CD14-positive monocyte (primary cell): Measurements from ENCODE around the gene SPHKAP. TPM values are rescaled to one million over a fixed set of nuclear protein-coding genes. Genes with fewer than 3 reads are reported as not detected.
A peak's percentile ranks its signal among the peaks of the same experiment; 100 is the strongest.

Source experiments
- DNase-seq, 3 donors: peaks; one replicate each; pipeline ENCODE4 v3.0.0-alpha.2; 2011 to 2022
- H2AFZ ChIP-seq: 2 replicates; pipeline ENCODE4 v1.6.0; 2012; ENCODE audit warnings: mild to moderate bottlenecking, low read depth, low read length, inconsistent platforms; ENCODE audit not compliant: insufficient read depth, poor library complexity, severe bottlenecking
- H3K27ac ChIP-seq, 2 donors: 1 replicate in 1 of 2; 2 replicates in 1 of 2; pipeline ENCODE4 v1.5.1; 2012 to 2013; ENCODE audit warnings: low read length in 2 of 2, control low read depth in 1 of 2, inconsistent platforms in 1 of 2, low read depth in 1 of 2, mild to moderate bottlenecking in 1 of 2
- H3K27me3 ChIP-seq, 2 donors: one replicate each; pipeline versions ENCODE4 v1.6.0 to v1.6.1; 2011 to 2013; ENCODE audit warnings: low read length in 2 of 2; ENCODE audit not compliant: control insufficient read depth in 2 of 2, insufficient read depth in 2 of 2
- H3K36me3 ChIP-seq, 2 donors: replicated peaks in 1 of 2; 1 replicate in 1 of 2; 2 replicates in 1 of 2; pipeline versions ENCODE4 v1.5.1 to v1.6.1; 2012 to 2013; ENCODE audit warnings: low read length in 2 of 2, control low read depth in 1 of 2, inconsistent platforms in 1 of 2, mild to moderate bottlenecking in 1 of 2; ENCODE audit not compliant: insufficient read depth in 2 of 2, control insufficient read depth in 1 of 2
- H3K4me1 ChIP-seq, 2 donors: 1 replicate in 1 of 2; 2 replicates in 1 of 2; pipeline versions ENCODE4 v1.5.1 to v1.6.1; 2012 to 2013; ENCODE audit warnings: low read length in 2 of 2, control low read depth in 1 of 2, inconsistent platforms in 1 of 2, mild to moderate bottlenecking in 1 of 2, moderate library complexity in 1 of 2; ENCODE audit not compliant: insufficient read depth in 2 of 2, control insufficient read depth in 1 of 2
- H3K4me2 ChIP-seq: replicated peaks from 2 replicates; pipeline ENCODE3; 2012; ENCODE audit warnings: low read length, moderate library complexity, mild to moderate bottlenecking; ENCODE audit not compliant: poor library complexity, severe bottlenecking; ENCODE audit errors: extremely low read depth
- H3K4me3 ChIP-seq, 3 experiments: fragments of 200-600 bp in 1 of 3; sonication (generic) in 1 of 3; replicated peaks in 1 of 3; 1 replicate in 2 of 3; 2 replicates in 1 of 3; pipeline ENCODE4 v1.5.1; 2011 to 2013; ENCODE audit warnings: low read length in 3 of 3, mild to moderate bottlenecking in 3 of 3, control low read depth in 2 of 3, low read depth in 2 of 3, inconsistent platforms in 1 of 3, moderate library complexity in 1 of 3
- H3K79me2 ChIP-seq: 2 replicates; pipeline ENCODE4 v1.6.0; 2012; ENCODE audit warnings: mild to moderate bottlenecking, control low read depth, inconsistent platforms, low read length, moderate library complexity; ENCODE audit not compliant: insufficient read depth
- H3K9ac ChIP-seq: 2 replicates; pipeline ENCODE4 v1.6.0; 2017; ENCODE audit warnings: low read length, mild to moderate bottlenecking; ENCODE audit not compliant: insufficient read depth, poor library complexity, severe bottlenecking
- H3K9me3 ChIP-seq, 2 donors: replicated peaks in 1 of 2; 1 replicate in 1 of 2; 2 replicates in 1 of 2; pipeline versions ENCODE4 v1.5.1 to v1.6.1; 2012 to 2013; ENCODE audit warnings: low read length in 2 of 2, control low read depth in 1 of 2; ENCODE audit not compliant: control insufficient read depth in 1 of 2, insufficient read depth in 1 of 2
- H4K20me1 ChIP-seq: 2 replicates; pipeline ENCODE4 v1.6.0; 2012; ENCODE audit warnings: mild to moderate bottlenecking, low read length, control low read depth, moderate library complexity; ENCODE audit not compliant: insufficient read depth
- H3K27ac Mint-ChIP-seq, 7 donors: one replicate each; pipeline ENCODE4 v1.8.0; 2020; ENCODE audit warnings: mild to moderate bottlenecking in 7 of 7, mixed read lengths in 7 of 7, moderate library complexity in 6 of 7, inconsistent platforms in 2 of 7
- H3K27me3 Mint-ChIP-seq, 3 donors: one replicate each; pipeline ENCODE4 v1.8.0; 2021 to 2022; ENCODE audit warnings: low read depth in 3 of 3, mild to moderate bottlenecking in 3 of 3, mixed read lengths in 3 of 3, moderate library complexity in 3 of 3, inconsistent platforms in 1 of 3
- H3K36me3 Mint-ChIP-seq, 2 donors: one replicate each; pipeline ENCODE4 v1.8.0; 2020; ENCODE audit warnings: mixed read lengths in 2 of 2, inconsistent platforms in 1 of 2, mild to moderate bottlenecking in 1 of 2
- H3K4me1 Mint-ChIP-seq: one replicate; pipeline ENCODE4 v1.8.0; 2020; ENCODE audit warnings: mild to moderate bottlenecking, mixed read lengths
- H3K4me3 Mint-ChIP-seq, 2 donors: one replicate each; pipeline ENCODE4 v1.8.0; 2020; ENCODE audit warnings: mild to moderate bottlenecking in 2 of 2, mixed read lengths in 2 of 2, moderate library complexity in 1 of 2
- H3K9me3 Mint-ChIP-seq, 7 donors: one replicate each; pipeline ENCODE4 v1.8.0; 2020 to 2022; ENCODE audit warnings: mixed read lengths in 7 of 7, mild to moderate bottlenecking in 6 of 7, moderate library complexity in 6 of 7, inconsistent platforms in 2 of 7
- CTCF ChIP-seq: fragments of 200-600 bp; IDR thresholded peaks from one replicate; pipeline ENCODE4 v1.8.0; 2022; ENCODE audit warnings: antibody characterized with exemption, mild to moderate bottlenecking
- WGBS: methylation state at CpG from one replicate; pipeline ENCODE4 v1.1.5; 2013; ENCODE audit warnings: missing lambda C conversion rate; ENCODE audit not compliant: insufficient coverage; 5-methylcytosine and 5-hydroxymethylcytosine counted together
- intact Hi-C, 2 donors: fragments of 100-400 bp; cut with micrococcal nuclease; formaldehyde crosslinking; loops; one replicate each; pipeline versions ENCODE4 v1.15.0 to v1.15.1; 2023
- polyA plus RNA-seq, 3 donors: library from polyadenylated mRNA; depleted of rRNA in 1 of 3; unstranded in 2 of 3; stranded (reverse) in 1 of 3; fragments of 300-500 nt in 2 of 3; fragments of >200 nt in 1 of 3; fragmentation: Illumina TruSeq in 2 of 3; gene quantifications; 1 replicate in 2 of 3; 2 replicates in 1 of 3; pipeline ENCODE4 v1.2.3, GENCODE V29; 2012 to 2021

SPHKAP gene
- polyA plus RNA-seq, 3 donors, result not detected

DNA sequence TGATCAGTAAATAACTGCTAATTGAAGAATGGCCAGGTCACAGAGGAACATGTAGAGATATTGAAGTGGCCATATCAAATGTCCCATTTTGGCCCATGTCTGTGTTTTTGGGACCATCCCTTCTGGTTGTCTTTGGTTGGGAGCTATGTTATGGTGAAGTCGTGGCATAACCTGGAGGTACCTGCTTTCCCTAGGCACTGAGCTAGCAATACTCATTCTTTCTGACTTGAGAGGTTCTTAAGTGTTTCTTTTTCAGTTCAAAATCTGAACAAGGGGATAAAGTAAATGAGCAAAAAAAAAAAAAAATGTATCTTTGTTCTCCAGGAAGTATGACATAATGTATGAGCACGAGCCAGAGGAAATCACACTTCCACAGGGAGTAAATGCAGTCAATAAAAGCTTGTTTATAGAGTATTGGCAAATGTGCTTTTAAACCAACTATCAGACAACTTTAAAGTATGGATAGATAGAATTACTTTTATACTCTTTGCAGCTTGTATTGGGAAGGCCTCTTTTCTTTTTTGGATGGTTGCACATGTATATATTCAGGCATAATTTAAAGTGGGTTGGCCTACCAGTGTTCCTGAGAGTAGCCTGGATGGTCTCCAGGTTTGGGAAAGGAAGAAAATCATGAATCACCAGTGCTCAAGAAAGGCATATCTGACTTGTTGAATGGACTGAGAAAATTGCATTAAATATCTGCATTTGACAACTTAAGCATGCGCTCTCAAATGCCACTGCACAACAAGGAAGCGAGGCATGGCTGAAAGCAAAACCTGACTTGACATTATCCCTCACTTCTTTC lies 125.0 kb downstream of the SPHKAP start:
- no CpG with 5 or more reads among the region's 4 CpGs for WGBS
- peaks cover 0 to 5% (median 0%) of the 10 kb centered on the region in 7 donors for H3K9me3 Mint-ChIP-seq
- Histone ChIP-seq H3K4me1 (no peaks in the 10 kb centered on the region), H3K9me3 (no peaks in the 10 kb centered on the region), H3K4me2 (no peak overlapping the region), H3K27me3 (no peaks in the 10 kb centered on the region), H2AFZ (no peak overlapping the region), H3K27ac (no peak overlapping the region), H3K36me3 (no peaks in the 10 kb centered on the region), H4K20me1 (no peaks in the 10 kb centered on the region), H3K79me2 (no peaks in the 10 kb centered on the region), H3K4me3 (no peak overlapping the region), H3K9ac (no peak overlapping the region)
- intact Hi-C loops, result no loop called here
- DNase-seq, result no peak
- no peaks in the 10 kb centered on the region for H3K36me3 Mint-ChIP-seq
- no peaks in the 10 kb centered on the region for H3K4me1 Mint-ChIP-seq
- H3K4me3 Mint-ChIP-seq, result no peak overlapping the region
- peak overlapping the region in 1 of 7 donors; percentile 5 for H3K27ac Mint-ChIP-seq
- no peak for TF ChIP-seq CTCF
- H3K27me3 Mint-ChIP-seq, result peaks cover 0 to 1% (median 0%) of the 10 kb centered on the region in 3 donors

GRCh38 chr2:228048838-228049490 lies 132.5 kb downstream of the SPHKAP start:
- Mint-ChIP-seq H3K27me3 (peaks cover 0 to 3% (median 2%) of the 10 kb centered on the region in 3 donors), H3K4me1 (no peaks in the 10 kb centered on the region), H3K9me3 (peaks cover 0 to 2% (median 0%) of the 10 kb centered on the region in 7 donors), H3K27ac (no peak overlapping the region), H3K4me3 (no peak overlapping the region), H3K36me3 (no peaks in the 10 kb centered on the region)
- Histone ChIP-seq H3K9ac (no peak overlapping the region), H3K36me3 (no peaks in the 10 kb centered on the region), H3K4me1 (no peaks in the 10 kb centered on the region), H2AFZ (no peak overlapping the region), H3K9me3 (no peaks in the 10 kb centered on the region), H3K4me3 (no peak overlapping the region), H4K20me1 (no peaks in the 10 kb centered on the region), H3K79me2 (no peaks in the 10 kb centered on the region), H3K4me2 (no peak overlapping the region), H3K27ac (no peak overlapping the region), H3K27me3 (no peaks in the 10 kb centered on the region)
- DNase-seq, result no peak
- TF ChIP-seq CTCF, result no peak
- intact Hi-C loops, result no loop called here
- WGBS, result no CpG with 5 or more reads among the region's 5 CpGs
